ENCODE measurements around the gene NRP1. TPM values are rescaled to one million over a fixed set of nuclear protein-coding genes. Genes with fewer than 3 reads are reported as not detected.

NRP1 gene
- total RNA-seq, 1 donor from 2014 or later = 486 TPM

GRCh38 chr10:33240258-33240657 is 94.2 kb downstream of the NRP1 start:
- H3K27me3 Mint-ChIP-seq (ENCODE audit: unreplicated experiment) = peaks cover 3% of the 10 kb centered on the region
- no peak for DNase-seq (ENCODE audit: low spot score)
- H3K4me1 Mint-ChIP-seq (ENCODE audit: unreplicated experiment) = peaks cover 72% of the 10 kb centered on the region
- no peak overlapping the region for H3K4me3 Mint-ChIP-seq (ENCODE audit: unreplicated experiment)
- H3K27ac Mint-ChIP-seq (ENCODE audit: unreplicated experiment) = peak overlapping the region; percentile 61
- no peaks in the 10 kb centered on the region for H3K9me3 Mint-ChIP-seq (ENCODE audit: unreplicated experiment)
- peaks cover 54% of the 10 kb centered on the region for H3K36me3 Mint-ChIP-seq (ENCODE audit: low read depth, unreplicated experiment)
- TF ChIP-seq CTCF (IDR thresholded peaks at IDR 0.05; ENCODE audit: unreplicated experiment) = no peak

GRCh38 chr10:33239257-33239656 is 95.2 kb downstream of the NRP1 start:
- Mint-ChIP-seq H3K4me1 (ENCODE audit: unreplicated experiment) (peaks cover 74% of the 10 kb centered on the region), H3K9me3 (ENCODE audit: unreplicated experiment) (no peaks in the 10 kb centered on the region), H3K36me3 (ENCODE audit: low read depth, unreplicated experiment) (peaks cover 57% of the 10 kb centered on the region), H3K27me3 (ENCODE audit: unreplicated experiment) (peaks cover 6% of the 10 kb centered on the region), H3K27ac (ENCODE audit: unreplicated experiment) (peak overlapping the region; percentile 61), H3K4me3 (ENCODE audit: unreplicated experiment) (no peak overlapping the region)
- DNase-seq (ENCODE audit: low spot score) = no peak
- TF ChIP-seq CTCF (IDR thresholded peaks at IDR 0.05; ENCODE audit: unreplicated experiment) = no peak

- no peak for TF ChIP-seq CTCF (IDR thresholded peaks at IDR 0.05; ENCODE audit: unreplicated experiment)
- peaks cover 78% of the 10 kb centered on the region for H3K4me1 Mint-ChIP-seq (ENCODE audit: unreplicated experiment)
- no peaks in the 10 kb centered on the region for H3K9me3 Mint-ChIP-seq (ENCODE audit: unreplicated experiment)
- peaks cover 52% of the 10 kb centered on the region for H3K36me3 Mint-ChIP-seq (ENCODE audit: low read depth, unreplicated experiment)
- DNase-seq (ENCODE audit: low spot score) = no peak
- no peak overlapping the region for H3K4me3 Mint-ChIP-seq (ENCODE audit: unreplicated experiment)
- peaks cover 6% of the 10 kb centered on the region for H3K27me3 Mint-ChIP-seq (ENCODE audit: unreplicated experiment)
- peak overlapping the region; percentile 64 for H3K27ac Mint-ChIP-seq (ENCODE audit: unreplicated experiment)
These were observed 95.8 kb downstream of the NRP1 start for GRCh38 chr10:33238643-33239042.

GRCh38 chr10:33237736-33238624 is 96.5 kb downstream of the NRP1 start:
- no peak for DNase-seq (ENCODE audit: low spot score)

More at GRCh38 chr10:33237736-33238624, 96.5 kb downstream of the NRP1 start:
- H3K4me3 Mint-ChIP-seq (ENCODE audit: unreplicated experiment) = peak overlapping the region; percentile 9
- H3K36me3 Mint-ChIP-seq (ENCODE audit: low read depth, unreplicated experiment) = peaks cover 54% of the 10 kb centered on the region
- no peaks in the 10 kb centered on the region for H3K9me3 Mint-ChIP-seq (ENCODE audit: unreplicated experiment)
- TF ChIP-seq CTCF (IDR thresholded peaks at IDR 0.05; ENCODE audit: unreplicated experiment) = no peak
- H3K4me1 Mint-ChIP-seq (ENCODE audit: unreplicated experiment) = peaks cover 78% of the 10 kb centered on the region
- peak overlapping the region; percentile 64 for H3K27ac Mint-ChIP-seq (ENCODE audit: unreplicated experiment)
- peaks cover 6% of the 10 kb centered on the region for H3K27me3 Mint-ChIP-seq (ENCODE audit: unreplicated experiment)
